Trophoblast cell (in vitro differentiated cells and primary cell): ENCODE data around the gene KRT6C.

Source experiments
- DNase-seq, 2 donors: peaks; one replicate each; pipeline ENCODE4 v3.0.0-alpha.2; 2016
- H2AFZ ChIP-seq: 2 replicates; pipeline ENCODE4 v1.6.1; 2013; ENCODE audit warnings: low read length, moderate library complexity, mild to moderate bottlenecking; ENCODE audit not compliant: insufficient read depth, poor library complexity
- H2AK5ac ChIP-seq: 2 replicates; pipeline ENCODE4 v1.6.1; 2013; ENCODE audit warnings: mild to moderate bottlenecking, low read length
- H2BK120ac ChIP-seq: 2 replicates; pipeline ENCODE4 v1.6.1; 2013; ENCODE audit warnings: low read length, mild to moderate bottlenecking, moderate library complexity; ENCODE audit not compliant: insufficient read depth, poor library complexity
- H2BK12ac ChIP-seq: 2 replicates; pipeline ENCODE4 v1.6.1; 2013; ENCODE audit warnings: mild to moderate bottlenecking, low read length, moderate library complexity
- H2BK5ac ChIP-seq: 2 replicates; pipeline ENCODE4 v1.6.1; 2013; ENCODE audit warnings: low read length, low read depth, moderate library complexity, mild to moderate bottlenecking; ENCODE audit not compliant: poor library complexity
- H3K14ac ChIP-seq: 2 replicates; pipeline ENCODE4 v1.6.1; 2013; ENCODE audit warnings: mild to moderate bottlenecking, low read length
- H3K18ac ChIP-seq: 2 replicates; pipeline ENCODE4 v1.6.1; 2013; ENCODE audit warnings: mild to moderate bottlenecking, low read length
- H3K23ac ChIP-seq: 2 replicates; pipeline ENCODE4 v1.6.1; 2013; ENCODE audit warnings: low read length
- H3K27ac ChIP-seq: 2 replicates; pipeline ENCODE4 v1.5.1; 2013; ENCODE audit warnings: low read depth, mild to moderate bottlenecking, inconsistent platforms, low read length, moderate library complexity
- H3K27me3 ChIP-seq: 2 replicates; pipeline ENCODE4 v1.6.1; 2013; ENCODE audit warnings: inconsistent platforms, mild to moderate bottlenecking, low read length, moderate library complexity; ENCODE audit not compliant: insufficient read depth
- H3K36me3 ChIP-seq, 2 experiments: 1 replicate in 1 of 2; 2 replicates in 1 of 2; pipeline ENCODE4 v1.6.1; 2013; ENCODE audit warnings: low read length in 2 of 2, mild to moderate bottlenecking in 2 of 2, moderate library complexity in 1 of 2; ENCODE audit not compliant: insufficient read depth in 2 of 2, control insufficient read depth in 1 of 2
- H3K4ac ChIP-seq: 2 replicates; pipeline ENCODE4 v1.6.1; 2013; ENCODE audit warnings: low read depth, mild to moderate bottlenecking, low read length, moderate library complexity
- H3K4me1 ChIP-seq, 2 experiments: 1 replicate in 1 of 2; 2 replicates in 1 of 2; pipeline ENCODE4 v1.6.1; 2013; ENCODE audit warnings: low read length in 2 of 2, mild to moderate bottlenecking in 2 of 2, moderate library complexity in 1 of 2; ENCODE audit not compliant: insufficient read depth in 2 of 2, control insufficient read depth in 1 of 2
- H3K4me2 ChIP-seq: 2 replicates; pipeline ENCODE4 v1.6.1; 2013; ENCODE audit warnings: inconsistent platforms, mild to moderate bottlenecking, low read length, moderate library complexity
- H3K4me3 ChIP-seq: 2 replicates; pipeline ENCODE4 v1.5.1; 2013; ENCODE audit warnings: mild to moderate bottlenecking, low read depth, low read length, inconsistent platforms
- H3K79me1 ChIP-seq: one replicate; pipeline ENCODE4 v1.6.1; 2013; ENCODE audit warnings: low read length
- H3K79me2 ChIP-seq: 2 replicates; pipeline ENCODE4 v1.6.1; 2013; ENCODE audit warnings: low read length, mild to moderate bottlenecking; ENCODE audit not compliant: control insufficient read depth, insufficient read depth, poor library complexity
- H3K9ac ChIP-seq: 2 replicates; pipeline ENCODE4 v1.6.1; 2013; ENCODE audit warnings: mild to moderate bottlenecking, low read length
- H3K9me3 ChIP-seq: 2 replicates; pipeline ENCODE4 v1.6.1; 2013; ENCODE audit warnings: low read depth, mild to moderate bottlenecking, control low read depth, inconsistent platforms, low read length; ENCODE audit not compliant: insufficient read depth
- H4K12ac ChIP-seq: 2 replicates; pipeline ENCODE4 v1.6.1; 2013; ENCODE audit warnings: low read depth, mild to moderate bottlenecking, low read length, moderate library complexity
- H4K8ac ChIP-seq: 2 replicates; pipeline ENCODE4 v1.6.1; 2013; ENCODE audit warnings: low read depth, mild to moderate bottlenecking, low read length, moderate library complexity
- H4K91ac ChIP-seq: one replicate; pipeline ENCODE4 v1.6.1; 2013; ENCODE audit warnings: low read depth, mild to moderate bottlenecking, low read length, moderate library complexity
- WGBS: extraction: QIAGEN DNeasy Blood & Tissue Kit; methylation state at CpG from one replicate; pipeline ENCODE4 v1.1.7; 2013; ENCODE audit warnings: missing lambda C conversion rate; ENCODE audit not compliant: insufficient read length, insufficient coverage; ENCODE audit errors: extremely low coverage; 5-methylcytosine and 5-hydroxymethylcytosine counted together

KRT6C gene

GRCh38 chr12:52513736-52514135 lies 40.1 kb upstream of the KRT6C start:
- H4K8ac ChIP-seq = no peak overlapping the region
- H3K27ac ChIP-seq = no peak overlapping the region
- H3K18ac ChIP-seq = no peak overlapping the region
- no peak overlapping the region for H3K9ac ChIP-seq
- WGBS = no CpG with 5 or more reads among the region's 6 CpGs
- H3K79me2 ChIP-seq = no peaks in the 10 kb centered on the region
- H3K4me3 ChIP-seq = no peak overlapping the region
- H2BK120ac ChIP-seq = no peak overlapping the region
- no peak overlapping the region for H3K4me2 ChIP-seq
- no peak overlapping the region for H4K12ac ChIP-seq
- H2AK5ac ChIP-seq = no peak overlapping the region
- no peak overlapping the region for H3K14ac ChIP-seq
- H4K91ac ChIP-seq = no peak overlapping the region
- H3K36me3 ChIP-seq = no peaks in the 10 kb centered on the region
- H3K27me3 ChIP-seq = no peaks in the 10 kb centered on the region
- peaks cover 2% of the 10 kb centered on the region for H3K9me3 ChIP-seq
- DNase-seq = no peak
- no peaks in the 10 kb centered on the region for H3K79me1 ChIP-seq
- no peaks in the 10 kb centered on the region for H3K4me1 ChIP-seq
- H2BK12ac ChIP-seq = no peak overlapping the region
- H3K4ac ChIP-seq = no peak overlapping the region
- no peak overlapping the region for H2AFZ ChIP-seq
- no peak overlapping the region for H3K23ac ChIP-seq
- H2BK5ac ChIP-seq = no peak overlapping the region

- no peak overlapping the region for H3K9ac ChIP-seq
- H3K4me2 ChIP-seq = no peak overlapping the region
- no peak overlapping the region for H2BK120ac ChIP-seq
- no peak overlapping the region for H2AK5ac ChIP-seq
- no peak for DNase-seq
- no peaks in the 10 kb centered on the region for H3K36me3 ChIP-seq
- H2AFZ ChIP-seq = no peak overlapping the region
- peak overlapping the region; percentile 29 for H2BK12ac ChIP-seq
- H2BK5ac ChIP-seq = no peak overlapping the region
- no peak overlapping the region for H3K14ac ChIP-seq
- H3K4me1 ChIP-seq = no peaks in the 10 kb centered on the region
- no peaks in the 10 kb centered on the region for H3K27me3 ChIP-seq
- WGBS = no CpG with 5 or more reads among the region's 5 CpGs
- no peak overlapping the region for H4K8ac ChIP-seq
- no peak overlapping the region for H4K91ac ChIP-seq
- no peak overlapping the region for H3K18ac ChIP-seq
- no peaks in the 10 kb centered on the region for H3K79me2 ChIP-seq
- no peak overlapping the region for H3K4ac ChIP-seq
- H3K9me3 ChIP-seq = no peaks in the 10 kb centered on the region
- no peak overlapping the region for H3K4me3 ChIP-seq
- no peaks in the 10 kb centered on the region for H3K79me1 ChIP-seq
- H4K12ac ChIP-seq = no peak overlapping the region
- no peak overlapping the region for H3K27ac ChIP-seq
- no peak overlapping the region for H3K23ac ChIP-seq
These were observed 34.6 kb upstream of the KRT6C start for GRCh38 chr12:52508211-52508610.

- H4K12ac ChIP-seq = no peak overlapping the region
- peak in 1 of 2 donors; percentile 68 for DNase-seq
- no peaks in the 10 kb centered on the region for H3K79me1 ChIP-seq
- no peaks in the 10 kb centered on the region for H3K36me3 ChIP-seq
- no peak overlapping the region for H3K4ac ChIP-seq
- H3K9me3 ChIP-seq = no peaks in the 10 kb centered on the region
- no peak overlapping the region for H3K4me3 ChIP-seq
- no peak overlapping the region for H4K8ac ChIP-seq
- H3K23ac ChIP-seq = no peak overlapping the region
- H3K9ac ChIP-seq = no peak overlapping the region
- H3K79me2 ChIP-seq = no peaks in the 10 kb centered on the region
- WGBS = no CpG with 5 or more reads among the region's 4 CpGs
- H3K14ac ChIP-seq = no peak overlapping the region
- no peak overlapping the region for H2BK5ac ChIP-seq
- H3K4me1 ChIP-seq = no peaks in the 10 kb centered on the region
- no peak overlapping the region for H2AK5ac ChIP-seq
- no peak overlapping the region for H3K18ac ChIP-seq
- no peak overlapping the region for H2BK120ac ChIP-seq
- H4K91ac ChIP-seq = no peak overlapping the region
- no peak overlapping the region for H2AFZ ChIP-seq
- H3K4me2 ChIP-seq = no peak overlapping the region
- H3K27me3 ChIP-seq = no peaks in the 10 kb centered on the region
- no peak overlapping the region for H3K27ac ChIP-seq
- H2BK12ac ChIP-seq = no peak overlapping the region
These were observed 33.5 kb upstream of the KRT6C start for GRCh38 chr12:52506858-52507715.

- H3K79me2 ChIP-seq = no peaks in the 10 kb centered on the region
- no peak overlapping the region for H3K9ac ChIP-seq
- H3K27ac ChIP-seq = no peak overlapping the region
- no peak overlapping the region for H4K12ac ChIP-seq
- no peaks in the 10 kb centered on the region for H3K27me3 ChIP-seq
- no CpG with 5 or more reads among the region's 1 CpG for WGBS
- no peaks in the 10 kb centered on the region for H3K4me1 ChIP-seq
- H3K79me1 ChIP-seq = no peaks in the 10 kb centered on the region
- no peak overlapping the region for H3K4ac ChIP-seq
- no peak overlapping the region for H3K14ac ChIP-seq
- H3K23ac ChIP-seq = no peak overlapping the region
- no peak overlapping the region for H3K18ac ChIP-seq
- H3K9me3 ChIP-seq = peaks cover 1% of the 10 kb centered on the region
- no peak overlapping the region for H4K91ac ChIP-seq
- H3K36me3 ChIP-seq = no peaks in the 10 kb centered on the region
- no peak overlapping the region for H3K4me3 ChIP-seq
- H4K8ac ChIP-seq = no peak overlapping the region
- DNase-seq = no peak
- no peak overlapping the region for H3K4me2 ChIP-seq
- H2AK5ac ChIP-seq = no peak overlapping the region
- no peak overlapping the region for H2BK12ac ChIP-seq
- no peak overlapping the region for H2BK5ac ChIP-seq
- no peak overlapping the region for H2BK120ac ChIP-seq
- H2AFZ ChIP-seq = no peak overlapping the region
These were observed 29.3 kb upstream of the KRT6C start for GRCh38 chr12:52502877-52503276.
